Subcutaneous abdominal adipose tissue (tissue), 5 donors: Measurements from ENCODE around the gene PEAK1.
A peak's percentile ranks its signal among the peaks of the same experiment; 100 is the strongest.

Experiments
- H3K27ac ChIP-seq: one replicate; pipeline ENCODE4 v1.7.0; 2013; ENCODE audit warnings: low read depth, mild to moderate bottlenecking, inconsistent platforms, low read length, moderate library complexity
- H3K27me3 ChIP-seq, 5 donors: one replicate each; pipeline ENCODE4 v1.7.0; 2013; ENCODE audit warnings: low read length in 5 of 5, inconsistent platforms in 1 of 5; ENCODE audit not compliant: control insufficient read depth in 5 of 5, insufficient read depth in 4 of 5
- H3K36me3 ChIP-seq, 5 donors: one replicate each; pipeline ENCODE4 v1.7.0; 2013; ENCODE audit warnings: low read length in 5 of 5; ENCODE audit not compliant: control insufficient read depth in 5 of 5, insufficient read depth in 5 of 5
- H3K4me1 ChIP-seq, 5 donors: one replicate each; pipeline ENCODE4 v1.7.0; 2013; ENCODE audit warnings: low read length in 5 of 5, mild to moderate bottlenecking in 3 of 5, moderate library complexity in 1 of 5; ENCODE audit not compliant: control insufficient read depth in 5 of 5, insufficient read depth in 5 of 5
- H3K4me3 ChIP-seq, 5 donors: one replicate each; pipeline ENCODE4 v1.7.0; 2013; ENCODE audit warnings: low read length in 5 of 5, low read depth in 1 of 5
- H3K9ac ChIP-seq, 5 donors: one replicate each; pipeline ENCODE4 v1.7.0; 2013; ENCODE audit warnings: low read length in 5 of 5, mild to moderate bottlenecking in 4 of 5, moderate library complexity in 3 of 5
- H3K9me3 ChIP-seq, 5 donors: one replicate each; pipeline ENCODE4 v1.7.0; 2013; ENCODE audit warnings: low read length in 5 of 5; ENCODE audit not compliant: control insufficient read depth in 5 of 5
- donor health status: healthy.
- donor health status: healthy.
- donor health status: healthy.
- donor health status: healthy.
- donor health status: healthy.

PEAK1 gene

DNA sequence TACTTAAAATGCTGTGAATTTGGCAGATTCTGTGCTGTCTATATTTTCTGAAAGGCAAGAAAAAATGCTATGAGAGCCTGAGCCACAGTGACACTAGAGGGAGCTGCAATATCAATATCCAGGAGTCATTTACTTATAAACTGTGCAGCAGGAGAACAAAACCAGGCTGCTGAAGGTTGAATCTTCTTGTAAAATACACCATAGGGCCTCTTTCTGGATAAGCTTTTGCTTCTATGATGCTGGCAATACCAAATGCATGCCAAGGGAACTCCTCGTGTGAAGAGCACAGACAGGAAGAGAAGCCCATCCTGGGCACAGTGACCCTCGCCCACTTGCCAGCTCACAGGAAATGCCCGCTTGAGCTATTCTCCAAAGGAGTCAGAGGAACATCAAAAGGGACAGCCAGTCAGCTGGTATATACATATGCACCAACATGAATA is 301.0 kb downstream of the PEAK1 start:
- no peaks in the 10 kb centered on the region for H3K27me3 ChIP-seq
- H3K27ac ChIP-seq = no peak overlapping the region
- H3K4me3 ChIP-seq = no peak overlapping the region
- H3K36me3 ChIP-seq = peaks cover 7 to 13% (median 12%) of the 10 kb centered on the region in 5 donors
- peaks cover 4 to 16% (median 15%) of the 10 kb centered on the region in 5 donors for H3K4me1 ChIP-seq
- H3K9ac ChIP-seq = peak overlapping the region in 1 of 5 donors; percentile 10
- no peaks in the 10 kb centered on the region for H3K9me3 ChIP-seq

DNA sequence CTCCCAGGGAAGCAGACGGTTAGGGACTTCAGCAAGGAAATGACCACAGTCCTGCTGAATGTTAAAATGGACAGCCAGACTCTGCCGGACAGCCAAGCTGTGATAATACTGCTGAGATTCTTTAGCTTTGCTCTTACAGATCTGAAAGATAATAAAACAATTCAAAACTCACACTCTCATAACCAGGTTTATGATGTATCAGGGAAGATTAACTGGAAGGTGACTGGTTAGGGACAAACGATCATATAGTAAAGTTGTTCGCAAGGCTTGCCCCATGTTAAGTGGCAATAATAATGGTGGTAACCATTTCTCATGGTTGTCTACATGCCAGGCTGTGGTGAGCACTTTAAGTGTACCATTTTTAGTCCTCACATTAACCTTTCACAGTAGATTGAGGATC is 304.7 kb downstream of the PEAK1 start:
- Histone ChIP-seq H3K27ac (no peak overlapping the region), H3K27me3 (no peaks in the 10 kb centered on the region), H3K36me3 (peaks cover 6 to 33% (median 27%) of the 10 kb centered on the region in 5 donors), H3K4me3 (no peak overlapping the region), H3K9ac (no peak overlapping the region), H3K9me3 (no peaks in the 10 kb centered on the region), H3K4me1 (peaks cover 8 to 25% (median 23%) of the 10 kb centered on the region in 5 donors)

DNA sequence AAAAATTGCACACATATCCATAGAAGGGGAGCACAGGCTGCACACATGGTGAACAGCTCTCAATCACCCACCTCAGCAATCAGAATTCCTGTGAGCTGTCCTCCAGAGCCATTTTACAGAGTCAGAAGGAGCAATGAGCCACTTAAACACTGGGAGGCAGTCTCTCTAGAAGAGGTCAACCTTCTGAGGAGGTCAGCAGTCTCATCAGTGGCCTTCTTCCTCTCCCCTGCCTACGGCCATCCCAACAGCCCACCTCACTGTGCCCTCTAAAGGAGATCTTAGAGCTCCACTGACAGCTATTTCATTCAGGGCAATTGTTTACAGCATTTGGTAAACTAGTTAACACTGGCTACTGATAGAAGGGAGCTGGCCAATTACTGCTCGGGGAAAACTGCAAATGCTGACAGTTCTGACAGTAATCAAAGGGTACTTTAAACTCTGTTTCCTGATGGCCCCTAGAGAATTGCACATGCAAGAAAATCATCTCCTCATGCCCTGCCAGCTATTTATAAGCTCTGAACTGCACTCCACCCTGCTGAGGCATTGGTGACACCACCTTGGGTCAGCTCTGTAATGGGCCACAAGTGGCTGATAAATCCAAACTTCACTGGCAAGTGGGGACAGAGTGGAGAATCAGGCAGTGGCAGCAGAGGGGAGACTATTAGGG is 306.9 kb downstream of the PEAK1 start:
- Histone ChIP-seq H3K27me3 (no peaks in the 10 kb centered on the region), H3K27ac (peak overlapping the region; percentile 12), H3K36me3 (peaks cover 6 to 33% (median 27%) of the 10 kb centered on the region in 5 donors), H3K4me3 (no peak overlapping the region), H3K9ac (no peak overlapping the region), H3K9me3 (no peaks in the 10 kb centered on the region), H3K4me1 (peaks cover 4 to 14% (median 12%) of the 10 kb centered on the region in 5 donors)

DNA sequence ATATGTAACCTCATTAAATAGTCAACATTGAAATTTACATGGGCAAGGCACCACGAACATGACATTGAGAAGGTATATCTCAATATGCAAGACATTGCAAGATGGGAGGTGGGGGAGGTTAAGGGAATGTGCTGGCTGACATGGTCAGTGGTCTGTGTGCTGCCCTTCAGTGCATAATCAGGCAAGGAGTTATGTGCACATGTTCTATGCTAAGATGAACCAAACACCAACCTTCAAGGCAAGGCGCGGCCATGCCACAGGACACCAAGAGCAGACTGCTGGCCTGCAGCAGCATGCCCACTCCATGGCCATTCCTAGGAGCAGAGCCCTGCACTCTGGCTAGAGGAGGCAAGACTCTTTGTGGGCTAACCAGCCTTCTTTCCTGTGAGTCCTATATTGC is 308.1 kb downstream of the PEAK1 start:
- Histone ChIP-seq H3K9ac (no peak overlapping the region), H3K4me1 (peaks cover 10 to 26% (median 24%) of the 10 kb centered on the region in 5 donors), H3K9me3 (no peaks in the 10 kb centered on the region), H3K36me3 (peaks cover 6 to 33% (median 27%) of the 10 kb centered on the region in 5 donors), H3K4me3 (no peak overlapping the region), H3K27me3 (no peaks in the 10 kb centered on the region), H3K27ac (no peak overlapping the region)

GRCh38 chr15:77107531-77108355 is 312.2 kb downstream of the PEAK1 start:
- peaks cover 0 to 14% (median 4%) of the 10 kb centered on the region in 5 donors for H3K36me3 ChIP-seq
- H3K9ac ChIP-seq = peak overlapping the region in 1 of 5 donors; percentile 38
- H3K27ac ChIP-seq = peak overlapping the region; percentile 80
- H3K9me3 ChIP-seq = no peaks in the 10 kb centered on the region
- H3K27me3 ChIP-seq = no peaks in the 10 kb centered on the region
- H3K4me1 ChIP-seq = peaks cover 9 to 36% (median 31%) of the 10 kb centered on the region in 5 donors
- no peak overlapping the region for H3K4me3 ChIP-seq

- no peak overlapping the region for H3K4me3 ChIP-seq
- no peaks in the 10 kb centered on the region for H3K27me3 ChIP-seq
- H3K9ac ChIP-seq = peak overlapping the region in 2 of 5 donors; percentile 36 to 57
- peaks cover 0 to 10% (median 4%) of the 10 kb centered on the region in 5 donors for H3K36me3 ChIP-seq
- peaks cover 9 to 34% (median 31%) of the 10 kb centered on the region in 5 donors for H3K4me1 ChIP-seq
- peak overlapping the region; percentile 80 for H3K27ac ChIP-seq
- no peaks in the 10 kb centered on the region for H3K9me3 ChIP-seq
These were observed 312.8 kb downstream of the PEAK1 start for GRCh38 chr15:77107068-77107467.

GRCh38 chr15:77104155-77104554 is 315.7 kb downstream of the PEAK1 start:
- peak overlapping the region; percentile 20 for H3K27ac ChIP-seq
- peaks cover 9 to 34% (median 31%) of the 10 kb centered on the region in 5 donors for H3K4me1 ChIP-seq

GRCh38 chr15:77099741-77100463 is 320.0 kb downstream of the PEAK1 start:
- no peak overlapping the region for H3K9ac ChIP-seq
- no peaks in the 10 kb centered on the region for H3K9me3 ChIP-seq
- no peak overlapping the region for H3K4me3 ChIP-seq
- no peaks in the 10 kb centered on the region for H3K27me3 ChIP-seq
- H3K36me3 ChIP-seq = no peaks in the 10 kb centered on the region
- peaks cover 3 to 14% (median 12%) of the 10 kb centered on the region in 5 donors for H3K4me1 ChIP-seq
- no peak overlapping the region for H3K27ac ChIP-seq

More at GRCh38 chr15:77104155-77104554, 315.7 kb downstream of the PEAK1 start:
- no peaks in the 10 kb centered on the region for H3K36me3 ChIP-seq
- H3K4me3 ChIP-seq = no peak overlapping the region
- no peak overlapping the region for H3K9ac ChIP-seq
- H3K9me3 ChIP-seq = no peaks in the 10 kb centered on the region
- no peaks in the 10 kb centered on the region for H3K27me3 ChIP-seq

GRCh38 chr15:77098572-77098971 is 321.3 kb downstream of the PEAK1 start:
- no peak overlapping the region for H3K9ac ChIP-seq
- H3K36me3 ChIP-seq = no peaks in the 10 kb centered on the region

More at GRCh38 chr15:77098572-77098971, 321.3 kb downstream of the PEAK1 start:
- Histone ChIP-seq H3K27ac (no peak overlapping the region), H3K4me1 (peaks cover 0 to 4% (median under 1%) of the 10 kb centered on the region in 5 donors), H3K27me3 (no peaks in the 10 kb centered on the region), H3K9me3 (no peaks in the 10 kb centered on the region), H3K4me3 (no peak overlapping the region)
